ENCODE measurements around the gene ZFP91.

ZFP91 gene

GRCh38 chr11:58586998-58587397 is 8.1 kb downstream of the ZFP91 start:
- no peak for DNase-seq

DNA sequence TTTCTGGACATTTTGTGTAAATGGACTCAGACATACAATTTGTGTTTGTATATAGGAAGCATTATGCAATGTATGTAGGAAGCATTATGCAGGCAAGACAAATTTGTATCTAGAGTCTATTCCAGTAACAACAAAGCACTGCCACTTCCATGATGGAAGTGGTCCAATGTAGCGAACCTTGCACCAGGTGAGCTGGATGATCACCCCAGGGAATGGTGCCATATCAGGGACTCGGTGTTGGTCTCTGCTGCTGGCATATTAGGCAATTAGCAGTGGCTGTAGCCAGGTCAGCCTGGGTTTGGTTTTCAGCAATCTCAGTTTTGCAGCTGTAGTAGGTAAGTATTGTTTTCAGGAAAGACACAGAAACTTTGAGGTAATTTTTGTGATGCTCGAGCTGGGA is 12.8 kb downstream of the ZFP91 start:
- no peak for DNase-seq

GRCh38 chr11:58592760-58593472 is 14.1 kb downstream of the ZFP91 start:
- DNase-seq = no peak

DNA sequence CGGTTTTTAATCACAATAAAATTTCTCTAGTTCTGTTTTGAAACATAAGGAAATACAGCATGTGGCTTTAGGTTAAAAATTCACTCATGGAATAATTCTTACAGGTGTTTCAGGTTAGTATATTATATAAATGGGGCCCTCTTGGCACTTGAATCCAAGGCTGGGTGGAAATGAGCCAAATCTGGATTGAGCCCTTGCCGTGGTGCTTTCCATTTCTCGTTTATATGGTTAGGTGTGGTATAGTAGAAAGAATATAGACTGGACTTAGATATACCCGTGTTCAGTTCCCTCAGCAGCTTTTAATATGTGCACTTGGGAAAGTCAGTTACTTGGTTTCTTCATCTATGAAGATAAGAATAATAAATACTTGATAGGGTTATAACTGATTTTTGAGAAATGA is 16.0 kb downstream of the ZFP91 start:
- DNase-seq = no peak

- DNase-seq = no peak
These were observed 17.8 kb downstream of the ZFP91 start for GRCh38 chr11:58596621-58597020.

- DNase-seq = no peak
These were observed 18.8 kb downstream of the ZFP91 start for GRCh38 chr11:58597486-58598144.

GRCh38 chr11:58600510-58600909 is 21.6 kb downstream of the ZFP91 start:
- no peak for DNase-seq

DNA sequence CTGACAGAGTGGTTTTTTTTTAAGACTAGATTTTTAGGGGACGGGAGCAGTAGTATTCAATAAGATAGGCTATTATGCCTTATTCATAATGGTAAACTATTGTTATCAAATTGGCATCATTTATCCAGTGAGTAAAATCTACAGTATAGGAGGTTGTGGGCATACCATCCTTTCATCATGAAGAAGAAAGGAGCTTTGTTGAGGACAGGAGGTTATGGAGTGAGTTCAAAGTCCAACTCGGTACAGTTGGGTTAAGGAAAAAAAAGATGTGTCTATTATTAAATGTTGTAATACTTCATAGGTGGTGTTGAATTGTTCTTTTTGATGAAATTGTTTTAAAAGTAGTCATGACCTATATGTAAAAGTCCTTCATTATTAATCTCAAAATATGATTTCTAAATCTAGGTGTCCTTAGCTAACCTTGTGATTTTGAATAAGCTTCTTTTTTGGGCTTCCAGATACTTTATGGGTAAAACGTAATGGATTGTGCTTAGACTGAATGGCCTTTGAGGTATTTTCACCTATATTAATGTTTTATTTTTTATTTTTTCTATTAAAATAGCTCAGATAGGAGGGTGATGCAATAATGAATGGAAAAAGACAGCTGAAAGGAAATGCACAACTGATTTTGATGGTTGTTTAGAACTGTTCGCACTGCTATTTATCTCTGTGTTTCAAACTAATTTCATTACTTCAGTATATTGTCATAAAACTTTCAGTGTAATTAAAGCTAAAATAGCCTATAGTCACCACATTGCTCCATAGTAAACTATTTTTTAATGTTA is 28.3 kb downstream of the ZFP91 start:
- no peak for DNase-seq

- no peak for DNase-seq
These were observed 29.5 kb downstream of the ZFP91 start for GRCh38 chr11:58608331-58608730.

DNA sequence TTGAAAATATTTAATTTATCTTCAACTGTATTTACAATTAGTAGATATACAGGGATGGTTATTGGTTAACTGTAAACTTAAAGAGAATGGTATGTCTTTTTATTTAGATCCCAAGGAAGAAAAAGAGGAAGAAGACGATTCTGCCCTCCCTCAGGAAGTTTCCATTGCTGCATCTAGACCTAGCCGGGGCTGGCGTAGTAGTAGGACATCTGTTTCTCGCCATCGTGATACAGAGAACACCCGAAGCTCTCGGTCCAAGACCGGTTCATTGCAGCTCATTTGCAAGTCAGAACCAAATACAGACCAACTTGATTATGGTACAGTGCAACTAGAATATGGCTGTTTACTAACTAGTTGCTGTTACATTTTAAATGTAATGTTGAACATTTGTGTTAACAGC is 30.9 kb downstream of the ZFP91 start:
- no peak for DNase-seq

- DNase-seq = no peak
These were observed 34.4 kb downstream of the ZFP91 start for GRCh38 chr11:58613228-58613627.

- no peak for DNase-seq
These were observed 36.7 kb downstream of the ZFP91 start for GRCh38 chr11:58615559-58615958.

DNA sequence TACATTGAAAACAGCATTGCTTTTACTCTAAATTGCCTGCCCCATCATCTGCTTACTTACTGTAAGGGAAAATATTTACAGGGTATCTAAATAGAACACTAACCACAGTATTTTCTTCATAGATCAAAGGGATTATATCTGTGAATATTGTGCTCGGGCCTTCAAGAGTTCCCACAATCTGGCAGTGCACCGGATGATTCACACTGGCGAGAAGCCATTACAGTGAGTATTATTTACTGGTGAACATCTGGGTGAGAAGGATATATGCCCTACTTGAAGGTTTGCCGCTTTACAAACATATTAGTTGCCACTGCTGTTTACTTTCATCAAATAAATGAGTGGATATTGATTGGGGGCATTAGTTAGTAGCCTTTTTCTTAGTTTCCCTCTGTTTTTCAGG is 37.7 kb downstream of the ZFP91 start:
- no peak for DNase-seq

GRCh38 chr11:58617976-58618557 is 39.2 kb downstream of the ZFP91 start:
- DNase-seq = no peak

DNA sequence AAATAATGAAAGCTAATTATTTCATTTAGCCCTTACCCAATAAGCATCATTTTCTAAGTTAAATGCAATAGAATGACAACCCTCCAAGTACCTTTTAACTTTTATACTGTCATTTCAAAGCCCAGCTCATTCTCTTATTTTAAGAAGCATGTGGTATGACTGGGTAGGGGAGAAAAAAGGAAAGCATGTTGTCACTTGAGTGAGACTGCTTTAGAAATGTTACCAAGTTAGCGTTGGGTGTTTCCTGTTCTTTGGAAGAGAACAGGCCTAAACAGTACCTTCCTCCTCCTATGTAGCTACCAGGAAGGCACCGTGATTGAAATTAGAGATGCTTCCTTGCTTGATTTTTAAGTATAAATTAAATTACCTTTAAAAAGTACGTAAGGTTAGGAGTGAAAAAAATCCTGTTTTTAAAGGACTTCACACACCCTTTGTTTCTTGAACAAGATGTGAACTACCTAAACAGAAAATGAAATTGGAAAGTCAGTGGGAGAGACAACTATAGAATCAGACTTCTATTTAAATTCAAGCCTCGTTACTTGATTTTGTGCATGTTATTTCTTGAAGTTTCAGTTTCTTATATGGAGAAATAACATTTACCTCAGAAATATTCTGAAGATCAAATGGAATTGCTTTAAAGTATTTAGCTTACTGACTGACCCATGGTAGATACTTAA is 42.9 kb downstream of the ZFP91 start:
- DNase-seq = no peak

DNA sequence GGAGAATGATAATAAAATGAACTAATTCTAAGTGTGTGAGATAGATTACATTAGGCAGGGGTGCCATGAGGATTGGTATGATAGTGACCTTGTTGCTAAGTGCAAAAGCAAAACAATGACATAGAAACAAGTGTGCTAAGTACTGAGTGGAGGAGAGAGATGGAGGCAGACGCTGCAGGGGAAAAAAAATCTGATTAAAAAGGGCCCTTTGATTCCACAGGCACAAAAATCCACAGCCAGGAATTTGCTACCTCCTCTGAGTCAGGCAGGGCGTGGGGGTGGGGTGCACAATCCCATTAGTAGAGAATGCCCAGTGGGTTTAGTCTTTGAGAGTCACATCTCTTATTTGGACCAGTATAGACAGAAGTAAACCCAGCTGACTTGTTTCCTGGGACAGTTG is 43.5 kb downstream of the ZFP91 start, which contains the start of gene CNTF:
CNTF (plus strand) TSS at position 322 of the 400 bp plus-strand sequence. CDS start 88 bp downstream, outside the sequence.
- no peak for DNase-seq

- DNase-seq = no peak
These were observed 46.2 kb downstream of the ZFP91 start for GRCh38 chr11:58625086-58625485.

- DNase-seq = no peak
These were observed 47.1 kb downstream of the ZFP91 start for GRCh38 chr11:58625826-58626460.

DNA sequence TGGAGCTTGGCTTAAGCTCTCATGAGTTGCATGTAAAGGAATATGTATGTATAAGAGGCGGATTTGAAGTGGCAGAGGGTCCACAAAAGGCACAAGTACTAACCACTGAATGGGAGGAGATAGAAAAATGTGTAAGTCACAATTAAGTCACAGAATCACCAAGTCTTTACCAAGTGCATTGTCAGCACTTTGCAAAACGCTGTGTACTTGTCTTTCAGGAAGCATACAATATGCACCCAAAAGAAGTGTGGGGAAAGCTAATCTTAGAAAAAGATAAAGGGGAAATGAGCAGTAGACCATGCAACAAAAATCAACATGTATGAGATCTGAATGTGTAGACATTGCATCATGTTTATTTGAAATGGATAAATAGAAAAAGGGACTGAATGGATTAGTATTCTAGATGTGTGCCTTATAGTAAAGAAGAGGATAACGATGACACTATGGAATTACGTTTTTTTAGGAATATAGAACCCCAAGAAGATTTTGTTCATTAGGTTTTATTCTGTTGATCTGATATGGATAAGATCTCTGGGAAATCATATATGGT is 48.1 kb downstream of the ZFP91 start:
- no peak for DNase-seq

DNA sequence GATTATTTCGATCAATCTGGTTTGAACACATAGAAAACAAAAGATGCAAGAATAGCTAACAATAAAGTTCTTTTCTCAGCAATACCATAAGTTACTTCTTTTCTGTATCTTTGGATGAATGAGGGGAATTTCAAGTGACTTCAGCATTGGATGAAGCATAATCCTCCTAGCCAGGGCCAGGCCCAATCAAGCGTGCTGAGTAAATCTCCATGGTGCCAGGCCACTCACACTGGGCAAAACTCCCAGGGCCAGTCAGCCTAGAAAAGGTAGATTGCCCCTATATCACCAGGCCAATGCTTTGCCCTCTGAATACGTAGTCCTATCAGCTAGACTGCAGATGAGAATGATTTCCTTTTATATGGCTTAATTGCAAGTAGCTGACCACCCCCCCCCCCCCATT is 49.6 kb downstream of the ZFP91 start:
- no peak for DNase-seq

DNA sequence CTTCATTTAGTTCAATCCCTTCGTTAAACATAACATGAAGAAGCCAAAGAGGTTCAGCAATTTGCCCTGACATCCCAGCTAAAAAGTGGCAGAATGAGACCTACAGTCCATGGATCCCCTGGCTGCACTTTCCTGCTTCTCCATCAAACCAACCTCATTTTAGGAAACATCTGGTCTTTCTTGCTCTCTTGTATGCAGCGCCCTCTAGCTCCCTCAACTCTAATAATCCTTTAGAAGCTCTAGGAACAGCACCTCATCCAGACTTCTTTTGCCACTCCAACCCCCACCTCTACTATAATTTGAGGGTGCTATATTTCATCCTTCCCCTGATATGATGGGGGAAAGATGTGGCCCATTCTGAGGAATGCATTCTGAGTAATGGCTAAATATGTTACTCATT is 51.0 kb downstream of the ZFP91 start:
- peak; percentile 9 for DNase-seq

- DNase-seq = no peak
These were observed 52.5 kb downstream of the ZFP91 start for GRCh38 chr11:58631378-58631777.

Data from DMS 273 treated with DMSO at 0.1 percent for 48 hours (cell line).